ENCODE results near the gene CCDC40. TPM values are rescaled to one million over a fixed set of nuclear protein-coding genes. Genes with fewer than 3 reads are reported as not detected.

CCDC40 gene
- total and polyA plus RNA-seq, 2 of the 13 experiments (the other 11 are each of a cell fraction or from before 2014, with no cell fraction given): 4.1 to 5.5 TPM

DNA sequence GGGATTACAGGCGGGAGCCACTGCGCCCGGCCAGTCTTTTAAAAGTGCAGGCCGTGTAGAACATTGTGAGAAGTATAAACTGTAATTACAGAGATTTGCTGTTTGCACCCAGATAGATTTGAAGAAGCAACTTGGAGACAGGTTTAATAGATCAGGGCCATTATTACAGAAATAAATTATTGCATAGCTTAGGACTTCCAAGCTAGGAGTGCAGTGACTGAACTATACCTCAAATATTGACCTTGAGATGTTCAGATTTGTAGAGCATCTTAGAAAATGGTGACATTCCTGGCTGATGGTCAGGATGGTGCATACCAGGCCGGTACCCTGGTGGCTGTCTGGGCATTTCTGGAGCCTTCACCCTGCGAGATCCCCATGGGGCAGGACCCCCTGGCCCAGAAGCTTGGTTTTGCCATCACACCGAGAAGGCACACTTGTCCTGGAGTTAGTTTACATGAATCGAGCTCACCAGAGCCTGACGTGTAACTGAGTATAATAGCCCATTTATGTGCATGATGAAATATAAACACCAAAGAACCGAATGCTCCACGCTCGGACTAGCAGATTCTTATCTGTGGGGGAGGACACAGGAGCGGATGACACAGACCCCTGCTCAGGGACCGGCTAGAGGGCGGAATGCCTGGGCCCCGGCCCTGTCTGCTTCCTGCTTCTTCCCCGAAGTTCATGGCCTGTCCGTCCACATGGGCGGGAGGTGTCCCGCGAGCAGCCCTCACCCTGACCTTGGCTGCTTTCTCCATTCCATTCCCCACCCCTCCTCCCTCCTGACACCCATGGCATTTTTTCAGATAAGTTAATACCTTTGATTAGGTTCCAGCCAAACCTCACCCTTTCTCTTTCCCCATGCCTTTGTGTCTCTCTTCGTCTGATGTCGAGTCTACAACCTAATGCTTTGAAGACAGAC lies 32.1 kb downstream of the CCDC40 start (continued):
- TF ChIP-seq, protein P1, sequence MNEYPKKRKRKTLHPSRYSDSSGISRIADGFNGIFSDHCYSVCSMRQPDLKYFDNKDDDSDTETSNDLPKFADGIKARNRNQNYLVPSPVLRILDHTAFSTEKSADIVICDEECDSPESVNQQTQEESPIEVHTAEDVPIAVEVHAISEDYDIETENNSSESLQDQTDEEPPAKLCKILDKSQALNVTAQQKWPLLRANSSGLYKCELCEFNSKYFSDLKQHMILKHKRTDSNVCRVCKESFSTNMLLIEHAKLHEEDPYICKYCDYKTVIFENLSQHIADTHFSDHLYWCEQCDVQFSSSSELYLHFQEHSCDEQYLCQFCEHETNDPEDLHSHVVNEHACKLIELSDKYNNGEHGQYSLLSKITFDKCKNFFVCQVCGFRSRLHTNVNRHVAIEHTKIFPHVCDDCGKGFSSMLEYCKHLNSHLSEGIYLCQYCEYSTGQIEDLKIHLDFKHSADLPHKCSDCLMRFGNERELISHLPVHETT (CRISPR knock-in tag; conservative IDR thresholded peaks at IDR 0.05): no peak
- TF ChIP-seq ETV6 (CRISPR knock-in tag; conservative IDR thresholded peaks at IDR 0.05) (0 out of 2 replicates have a peak, but pooled peaks have one; percentile 25), FOSL2 (CRISPR knock-in tag; IDR thresholded peaks at IDR 0.05) (peak; percentile 85), CEBPB (IDR thresholded peaks at IDR 0.05; ENCODE audit: borderline replicate concordance, low read depth, low read length) (peak; percentile 54; the same call in 1 of the 2 replicates), RBFOX2 (IDR thresholded peaks at IDR 0.05; ENCODE audit: low read depth, low read length) (0 out of 2 replicates have a peak, but pooled peaks have one; percentile 23), GABPA (IDR thresholded peaks at IDR 0.05; ENCODE audit: low read depth, low read length) (no peak), GABPA (CRISPR knock-in tag; IDR thresholded peaks at IDR 0.05; ENCODE audit: low read depth) (0 out of 2 replicates have a peak, but pooled peaks have one; percentile 6), BCL6 (CRISPR knock-in tag; IDR thresholded peaks at IDR 0.05) (peak; percentile 88), HNF4A (CRISPR knock-in tag; IDR thresholded peaks at IDR 0.05) (peak; percentile 9; the same call in 1 of the 2 replicates), KLF13 (CRISPR knock-in tag; IDR thresholded peaks at IDR 0.05) (no peak), ZIK1 (CRISPR knock-in tag; IDR thresholded peaks at IDR 0.05; ENCODE audit: borderline replicate concordance, low read depth) (peak; percentile 46; the same call in 1 of the 2 replicates), ZC3H4 (CRISPR knock-in tag; IDR thresholded peaks at IDR 0.05; ENCODE audit: borderline replicate concordance) (no peak), ZNF263 (CRISPR knock-in tag; IDR thresholded peaks at IDR 0.05) (0 out of 2 replicates have a peak, but pooled peaks have one; percentile 15)
- TF ChIP-seq, protein P2, sequence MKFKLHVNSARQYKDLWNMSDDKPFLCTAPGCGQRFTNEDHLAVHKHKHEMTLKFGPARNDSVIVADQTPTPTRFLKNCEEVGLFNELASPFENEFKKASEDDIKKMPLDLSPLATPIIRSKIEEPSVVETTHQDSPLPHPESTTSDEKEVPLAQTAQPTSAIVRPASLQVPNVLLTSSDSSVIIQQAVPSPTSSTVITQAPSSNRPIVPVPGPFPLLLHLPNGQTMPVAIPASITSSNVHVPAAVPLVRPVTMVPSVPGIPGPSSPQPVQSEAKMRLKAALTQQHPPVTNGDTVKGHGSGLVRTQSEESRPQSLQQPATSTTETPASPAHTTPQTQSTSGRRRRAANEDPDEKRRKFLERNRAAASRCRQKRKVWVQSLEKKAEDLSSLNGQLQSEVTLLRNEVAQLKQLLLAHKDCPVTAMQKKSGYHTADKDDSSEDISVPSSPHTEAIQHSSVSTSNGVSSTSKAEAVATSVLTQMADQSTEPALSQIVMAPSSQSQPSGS (CRISPR knock-in tag; IDR thresholded peaks at IDR 0.05): peak; percentile 61; the same call in 1 of the 2 replicates
- TF ChIP-seq, protein P3, sequence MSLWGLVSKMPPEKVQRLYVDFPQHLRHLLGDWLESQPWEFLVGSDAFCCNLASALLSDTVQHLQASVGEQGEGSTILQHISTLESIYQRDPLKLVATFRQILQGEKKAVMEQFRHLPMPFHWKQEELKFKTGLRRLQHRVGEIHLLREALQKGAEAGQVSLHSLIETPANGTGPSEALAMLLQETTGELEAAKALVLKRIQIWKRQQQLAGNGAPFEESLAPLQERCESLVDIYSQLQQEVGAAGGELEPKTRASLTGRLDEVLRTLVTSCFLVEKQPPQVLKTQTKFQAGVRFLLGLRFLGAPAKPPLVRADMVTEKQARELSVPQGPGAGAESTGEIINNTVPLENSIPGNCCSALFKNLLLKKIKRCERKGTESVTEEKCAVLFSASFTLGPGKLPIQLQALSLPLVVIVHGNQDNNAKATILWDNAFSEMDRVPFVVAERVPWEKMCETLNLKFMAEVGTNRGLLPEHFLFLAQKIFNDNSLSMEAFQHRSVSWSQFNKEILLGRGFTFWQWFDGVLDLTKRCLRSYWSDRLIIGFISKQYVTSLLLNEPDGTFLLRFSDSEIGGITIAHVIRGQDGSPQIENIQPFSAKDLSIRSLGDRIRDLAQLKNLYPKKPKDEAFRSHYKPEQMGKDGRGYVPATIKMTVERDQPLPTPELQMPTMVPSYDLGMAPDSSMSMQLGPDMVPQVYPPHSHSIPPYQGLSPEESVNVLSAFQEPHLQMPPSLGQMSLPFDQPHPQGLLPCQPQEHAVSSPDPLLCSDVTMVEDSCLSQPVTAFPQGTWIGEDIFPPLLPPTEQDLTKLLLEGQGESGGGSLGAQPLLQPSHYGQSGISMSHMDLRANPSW (CRISPR knock-in tag; IDR thresholded peaks at IDR 0.05; ENCODE audit: borderline replicate concordance): no peak
- TF ChIP-seq, protein P4, sequence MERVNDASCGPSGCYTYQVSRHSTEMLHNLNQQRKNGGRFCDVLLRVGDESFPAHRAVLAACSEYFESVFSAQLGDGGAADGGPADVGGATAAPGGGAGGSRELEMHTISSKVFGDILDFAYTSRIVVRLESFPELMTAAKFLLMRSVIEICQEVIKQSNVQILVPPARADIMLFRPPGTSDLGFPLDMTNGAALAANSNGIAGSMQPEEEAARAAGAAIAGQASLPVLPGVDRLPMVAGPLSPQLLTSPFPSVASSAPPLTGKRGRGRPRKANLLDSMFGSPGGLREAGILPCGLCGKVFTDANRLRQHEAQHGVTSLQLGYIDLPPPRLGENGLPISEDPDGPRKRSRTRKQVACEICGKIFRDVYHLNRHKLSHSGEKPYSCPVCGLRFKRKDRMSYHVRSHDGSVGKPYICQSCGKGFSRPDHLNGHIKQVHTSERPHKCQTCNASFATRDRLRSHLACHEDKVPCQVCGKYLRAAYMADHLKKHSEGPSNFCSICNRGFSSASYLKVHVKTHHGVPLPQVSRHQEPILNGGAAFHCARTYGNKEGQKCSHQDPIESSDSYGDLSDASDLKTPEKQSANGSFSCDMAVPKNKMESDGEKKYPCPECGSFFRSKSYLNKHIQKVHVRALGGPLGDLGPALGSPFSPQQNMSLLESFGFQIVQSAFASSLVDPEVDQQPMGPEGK (CRISPR knock-in tag; IDR thresholded peaks at IDR 0.05): peak; percentile 90
- TF ChIP-seq, protein P5, sequence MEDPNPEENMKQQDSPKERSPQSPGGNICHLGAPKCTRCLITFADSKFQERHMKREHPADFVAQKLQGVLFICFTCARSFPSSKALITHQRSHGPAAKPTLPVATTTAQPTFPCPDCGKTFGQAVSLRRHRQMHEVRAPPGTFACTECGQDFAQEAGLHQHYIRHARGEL (CRISPR knock-in tag; IDR thresholded peaks at IDR 0.05): no peak
- TF ChIP-seq, protein P6, sequence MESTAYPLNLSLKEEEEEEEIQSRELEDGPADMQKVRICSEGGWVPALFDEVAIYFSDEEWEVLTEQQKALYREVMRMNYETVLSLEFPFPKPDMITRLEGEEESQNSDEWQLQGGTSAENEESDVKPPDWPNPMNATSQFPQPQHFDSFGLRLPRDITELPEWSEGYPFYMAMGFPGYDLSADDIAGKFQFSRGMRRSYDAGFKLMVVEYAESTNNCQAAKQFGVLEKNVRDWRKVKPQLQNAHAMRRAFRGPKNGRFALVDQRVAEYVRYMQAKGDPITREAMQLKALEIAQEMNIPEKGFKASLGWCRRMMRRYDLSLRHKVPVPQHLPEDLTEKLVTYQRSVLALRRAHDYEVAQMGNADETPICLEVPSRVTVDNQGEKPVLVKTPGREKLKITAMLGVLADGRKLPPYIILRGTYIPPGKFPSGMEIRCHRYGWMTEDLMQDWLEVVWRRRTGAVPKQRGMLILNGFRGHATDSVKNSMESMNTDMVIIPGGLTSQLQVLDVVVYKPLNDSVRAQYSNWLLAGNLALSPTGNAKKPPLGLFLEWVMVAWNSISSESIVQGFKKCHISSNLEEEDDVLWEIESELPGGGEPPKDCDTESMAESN (CRISPR knock-in tag; conservative IDR thresholded peaks at IDR 0.05): no peak
